ENCODE measurements around the gene ANXA11. TPM values are rescaled to one million over a fixed set of nuclear protein-coding genes. Genes with fewer than 3 reads are reported as not detected.

ANXA11 gene
- total RNA-seq, 1 experiment from 2014 or later = 114 TPM

GRCh38 chr10:80108576-80109239 lies 96.6 kb downstream of the ANXA11 start:
- no peak for DNase-seq (ENCODE audit: low read depth)

- peak; percentile 32 for DNase-seq (ENCODE audit: low read depth)
Measured at GRCh38 chr10:80104066-80104926, 101.0 kb downstream of the ANXA11 start.

Small RNA genes lying within 50 kb of the gene (small RNA-seq; reads per million reads assigned to genes)
- not detected for gene RPS12P2

Other genes with a start within 250 kb of the ANXA11 start
- gene TMEM254, start 126.9 kb downstream of the ANXA11 start, total RNA-seq (2014; rRNA removed; shearing (Covaris generic)) = 10.1 and 16.5 TPM in 2 replicates
- 0.13 TPM in 1 of 2 replicates, not detected in the other for gene PLAC9, start 72.8 kb downstream of the ANXA11 start, total RNA-seq (2014; rRNA removed; shearing (Covaris generic))
- 0.13 and 0.94 TPM in 2 replicates for gene MAT1A, start 84.1 kb upstream of the ANXA11 start, total RNA-seq (2014; rRNA removed; shearing (Covaris generic))
- gene DYDC1, start 151.2 kb upstream of the ANXA11 start, total RNA-seq (2014; rRNA removed; shearing (Covaris generic)) = not detected in 2 replicates
- 0.20 and 0.53 TPM in 2 replicates for gene DYDC2, start 151.2 kb upstream of the ANXA11 start, total RNA-seq (2014; rRNA removed; shearing (Covaris generic))
- gene PRXL2A, start 203.0 kb upstream of the ANXA11 start, total RNA-seq (2014; rRNA removed; shearing (Covaris generic)) = 0.07 and 0.39 TPM in 2 replicates
- gene TSPAN14, start 248.8 kb upstream of the ANXA11 start, total RNA-seq (2014; rRNA removed; shearing (Covaris generic)) = 26.8 and 43.1 TPM in 2 replicates

Data from HT1080 (cell line).